LNCAP (cell line): ENCODE measurements around the gene CARD10.

Experiments used
- TF ChIP-seq, protein P1 (sequence below): fragments of 450-650 bp; IDR thresholded peaks from 2 replicates; pipeline ENCODE4 v1.5.1; 2017; ENCODE audit warnings: mild to moderate bottlenecking

Gene CARD10

GRCh38 chr22:37558815-37559214 is 39.6 kb upstream of the CARD10 start:
- TF ChIP-seq, protein P1, sequence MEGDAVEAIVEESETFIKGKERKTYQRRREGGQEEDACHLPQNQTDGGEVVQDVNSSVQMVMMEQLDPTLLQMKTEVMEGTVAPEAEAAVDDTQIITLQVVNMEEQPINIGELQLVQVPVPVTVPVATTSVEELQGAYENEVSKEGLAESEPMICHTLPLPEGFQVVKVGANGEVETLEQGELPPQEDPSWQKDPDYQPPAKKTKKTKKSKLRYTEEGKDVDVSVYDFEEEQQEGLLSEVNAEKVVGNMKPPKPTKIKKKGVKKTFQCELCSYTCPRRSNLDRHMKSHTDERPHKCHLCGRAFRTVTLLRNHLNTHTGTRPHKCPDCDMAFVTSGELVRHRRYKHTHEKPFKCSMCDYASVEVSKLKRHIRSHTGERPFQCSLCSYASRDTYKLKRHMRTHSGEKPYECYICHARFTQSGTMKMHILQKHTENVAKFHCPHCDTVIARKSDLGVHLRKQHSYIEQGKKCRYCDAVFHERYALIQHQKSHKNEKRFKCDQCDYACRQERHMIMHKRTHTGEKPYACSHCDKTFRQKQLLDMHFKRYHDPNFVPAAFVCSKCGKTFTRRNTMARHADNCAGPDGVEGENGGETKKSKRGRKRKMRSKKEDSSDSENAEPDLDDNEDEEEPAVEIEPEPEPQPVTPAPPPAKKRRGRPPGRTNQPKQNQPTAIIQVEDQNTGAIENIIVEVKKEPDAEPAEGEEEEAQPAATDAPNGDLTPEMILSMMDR, result no peak

DNA sequence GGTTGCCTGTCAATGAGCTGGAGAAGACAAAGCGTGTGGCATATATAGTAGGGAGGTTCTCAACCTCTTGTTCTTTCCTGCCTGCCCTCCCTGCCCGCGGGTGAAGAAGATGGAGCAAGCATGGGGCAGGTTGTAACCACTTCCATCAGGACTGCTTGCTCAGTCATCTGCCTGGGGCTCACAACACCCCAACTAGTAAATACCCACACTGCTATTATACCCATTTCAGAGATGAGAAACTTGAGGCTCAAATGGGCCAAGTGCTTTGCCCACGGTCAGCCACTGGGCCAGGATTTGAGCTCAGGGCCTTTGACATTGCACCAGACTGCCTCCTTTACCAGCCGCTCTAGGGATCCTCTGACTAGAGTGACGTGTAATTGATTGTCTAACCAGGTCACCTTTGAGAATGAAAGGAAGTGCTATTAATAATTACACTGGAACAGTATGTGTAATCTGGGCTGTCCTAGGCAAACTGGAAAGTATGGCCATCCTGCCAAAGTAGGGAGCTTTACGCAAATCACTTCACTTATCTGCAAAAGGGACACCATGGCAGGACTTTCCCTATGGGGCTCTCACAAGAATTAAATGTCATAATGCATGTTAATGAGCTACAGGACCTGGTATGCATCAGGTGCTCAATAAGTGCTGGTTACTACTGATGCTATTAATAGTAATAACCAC is 38.2 kb upstream of the CARD10 start:
- TF ChIP-seq, protein P1, result no peak

DNA sequence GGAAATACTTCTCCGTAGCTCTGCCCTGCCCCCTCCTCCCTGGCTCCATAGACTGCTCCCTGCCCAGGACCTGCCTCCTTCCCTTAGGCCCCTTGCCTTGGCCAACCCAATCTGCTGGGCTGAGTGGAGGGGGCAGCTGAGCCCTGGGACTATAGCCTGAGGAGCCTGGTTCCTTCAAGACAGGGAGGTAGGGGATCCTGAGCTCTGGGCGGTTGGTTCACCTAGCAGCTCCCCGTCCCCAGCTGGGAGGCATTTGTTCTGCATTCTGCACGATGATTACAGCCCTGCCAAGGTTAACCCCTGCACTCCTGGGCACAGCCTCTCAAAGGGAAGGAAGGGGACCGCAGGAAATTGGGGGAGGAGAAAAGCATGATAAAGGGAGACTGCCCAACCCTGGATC is 37.5 kb upstream of the CARD10 start:
- TF ChIP-seq, protein P1, result no peak

DNA sequence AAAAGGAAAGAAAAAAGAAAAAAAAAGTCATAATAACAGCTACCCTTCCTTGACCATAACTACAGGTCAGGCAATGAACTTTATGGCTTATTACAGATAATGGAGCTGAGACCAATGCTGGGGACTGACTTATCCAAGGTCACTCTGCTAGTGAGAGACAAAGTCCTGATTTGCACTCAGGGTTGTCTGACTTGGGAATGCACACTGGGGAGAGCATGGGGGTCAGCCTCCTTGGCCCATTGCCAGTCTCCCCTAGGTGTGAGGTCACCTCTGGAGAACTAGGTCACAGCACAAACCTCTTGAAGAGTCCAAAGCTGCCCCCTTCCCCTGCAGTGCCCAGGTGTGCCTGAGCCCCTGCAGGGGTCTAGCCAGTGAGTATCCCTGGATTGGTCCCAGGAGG is 35.8 kb upstream of the CARD10 start:
- TF ChIP-seq, protein P1, result no peak

GRCh38 chr22:37553725-37554124 is 34.5 kb upstream of the CARD10 start:
- TF ChIP-seq, protein P1, result no peak

GRCh38 chr22:37552524-37553163 is 33.4 kb upstream of the CARD10 start:
- TF ChIP-seq, protein P1, result no peak

DNA sequence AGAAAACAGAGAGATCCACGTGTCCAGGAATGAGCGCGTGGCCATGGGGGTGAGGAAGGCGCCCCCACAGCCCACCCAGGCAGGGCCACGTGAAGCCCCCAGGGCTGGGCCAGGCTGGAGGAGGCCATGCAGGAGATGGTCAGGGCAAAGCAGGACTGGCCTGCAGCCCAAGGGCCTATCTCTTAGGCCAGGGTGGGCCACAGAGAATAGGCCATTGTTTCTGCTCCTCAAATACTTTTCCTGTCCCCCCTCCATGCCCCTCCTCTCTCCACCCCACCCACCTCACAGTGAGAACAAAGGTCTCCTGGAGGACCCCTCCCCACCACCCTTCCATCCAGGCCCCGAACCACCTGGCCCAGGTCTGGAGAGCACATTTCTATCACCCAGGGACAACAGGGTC is 32.8 kb upstream of the CARD10 start:
- TF ChIP-seq, protein P1, result no peak
